GM19099 (cell line): ENCODE results near the gene ATG14.

ENCODE experiments used
- POLR2A ChIP-seq: IDR thresholded peaks from 3 replicates; pipeline ENCODE4 v1.6.1; 2011; ENCODE audit warnings: low read depth; ENCODE audit not compliant: insufficient read length; ENCODE audit errors: extremely low read depth

ATG14 gene

GRCh38 chr14:55404173-55404854, 7.3 kb downstream of the ATG14 start:
- no peak for TF ChIP-seq POLR2A

DNA sequence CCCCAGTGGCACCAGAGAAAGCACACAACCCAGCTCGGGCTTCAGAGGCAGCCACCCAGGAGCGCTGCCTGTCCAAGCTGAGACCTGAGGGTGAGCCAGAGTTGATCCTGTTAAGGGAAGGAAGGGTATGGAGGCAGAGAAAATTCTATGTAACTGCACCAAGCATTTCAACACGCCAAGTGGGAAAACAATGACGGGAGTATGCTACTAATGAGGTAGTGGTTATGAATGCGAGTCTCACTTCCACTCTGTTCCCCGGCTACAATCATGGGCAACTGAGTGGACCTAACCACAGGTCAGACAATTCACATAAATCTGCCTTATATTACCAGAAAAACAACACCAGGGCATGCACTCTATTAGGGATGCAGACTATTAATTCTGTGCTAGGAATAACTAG, 9.9 kb downstream of the ATG14 start:
- TF ChIP-seq POLR2A, result no peak

DNA sequence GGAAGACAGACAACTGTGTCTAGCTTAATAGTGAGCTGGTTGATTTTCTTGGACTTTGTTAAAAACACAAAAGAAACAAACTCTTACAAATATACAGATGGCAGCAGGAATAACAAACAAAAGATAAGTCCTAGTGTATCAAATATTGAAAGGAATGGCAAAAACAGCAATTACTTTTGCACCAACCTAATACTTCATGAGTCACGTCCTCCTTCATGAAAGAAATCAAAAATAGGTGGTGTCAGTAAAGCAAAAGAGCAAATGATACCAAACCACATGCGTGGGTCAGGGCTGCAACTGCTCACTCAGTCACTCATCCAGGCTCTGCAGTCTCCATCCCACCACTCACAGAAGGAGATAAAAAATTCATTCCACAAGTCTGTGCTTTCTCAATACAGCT, 11.8 kb downstream of the ATG14 start:
- TF ChIP-seq POLR2A, result no peak

- TF ChIP-seq POLR2A, result no peak
These were observed 12.4 kb downstream of the ATG14 start for GRCh38 chr14:55399183-55399582.

DNA sequence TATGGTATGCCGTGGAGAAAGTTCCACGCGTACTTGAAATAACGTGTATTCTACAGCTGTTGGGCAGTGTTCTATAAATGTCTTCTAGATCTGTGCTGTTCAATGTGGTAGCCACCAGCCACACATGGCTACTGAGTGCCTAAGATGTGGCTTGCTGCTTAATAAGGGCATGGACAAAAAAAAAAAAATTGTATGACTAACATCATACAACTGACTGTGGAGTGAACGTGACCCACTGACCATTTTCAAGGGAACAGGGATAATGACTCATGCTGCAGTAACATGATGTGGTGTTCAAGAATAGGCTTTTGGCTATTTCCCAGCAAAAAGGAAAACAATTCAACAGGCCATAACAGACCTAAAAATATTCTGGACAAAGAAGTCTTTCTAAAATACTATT, 13.0 kb downstream of the ATG14 start:
- TF ChIP-seq POLR2A, result no peak

- no peak for TF ChIP-seq POLR2A
These were observed 22.3 kb downstream of the ATG14 start for GRCh38 chr14:55389330-55389729.

- TF ChIP-seq POLR2A, result no peak
These were observed 23.5 kb downstream of the ATG14 start for GRCh38 chr14:55388160-55388559.

- TF ChIP-seq POLR2A, result no peak
These were observed 24.5 kb downstream of the ATG14 start for GRCh38 chr14:55387121-55387520.

- no peak for TF ChIP-seq POLR2A
These were observed 25.4 kb downstream of the ATG14 start for GRCh38 chr14:55386037-55386808.

GRCh38 chr14:55384536-55384935, 27.1 kb downstream of the ATG14 start:
- no peak for TF ChIP-seq POLR2A

DNA sequence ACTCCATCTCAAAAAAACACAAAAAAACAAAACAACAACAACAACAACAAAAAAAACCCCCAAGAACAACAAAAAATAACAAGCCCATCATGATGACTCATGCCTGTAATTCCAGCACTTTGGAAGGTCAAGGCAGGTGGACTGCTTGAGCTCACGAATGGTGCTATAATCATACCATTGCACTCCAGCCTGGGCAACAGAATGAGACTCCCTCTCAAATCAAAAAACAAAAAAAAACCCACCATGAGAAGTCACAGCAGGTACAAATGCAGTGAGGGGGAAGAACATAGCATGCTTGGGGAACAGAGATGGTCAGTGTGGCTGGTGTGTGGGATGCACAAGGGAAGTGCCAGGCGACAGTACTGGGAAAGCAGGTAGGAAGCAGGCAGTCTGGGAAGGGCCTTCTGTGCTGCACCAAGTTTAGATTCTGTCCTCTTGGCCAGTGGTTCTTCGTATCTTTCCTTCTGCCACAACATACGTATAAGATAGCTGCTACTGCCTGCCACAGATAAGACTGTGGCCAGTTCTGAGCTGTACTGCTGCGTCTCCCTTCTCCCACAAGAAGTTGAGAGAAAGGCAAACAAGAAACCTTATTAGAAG, 28.0 kb downstream of the ATG14 start:
- no peak for TF ChIP-seq POLR2A

DNA sequence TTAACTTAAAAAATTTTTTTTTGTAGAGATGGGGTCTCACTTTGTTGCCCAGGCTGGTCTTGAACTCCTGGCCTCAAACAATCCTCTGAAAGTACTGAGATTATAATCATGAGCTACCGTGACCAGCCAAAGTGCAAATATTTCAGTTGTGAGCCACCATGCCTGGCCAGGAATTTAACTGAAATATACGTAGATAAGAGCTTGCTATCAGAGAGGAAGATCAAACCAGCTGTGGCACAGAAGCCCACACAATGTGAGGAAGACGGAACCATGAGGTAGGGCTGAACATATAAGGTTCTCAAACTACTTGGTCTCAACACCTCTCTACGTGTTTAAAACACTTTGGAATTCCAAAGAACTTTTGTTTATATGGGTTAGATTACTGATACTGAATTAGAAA, 29.1 kb downstream of the ATG14 start:
- TF ChIP-seq POLR2A, result no peak

DNA sequence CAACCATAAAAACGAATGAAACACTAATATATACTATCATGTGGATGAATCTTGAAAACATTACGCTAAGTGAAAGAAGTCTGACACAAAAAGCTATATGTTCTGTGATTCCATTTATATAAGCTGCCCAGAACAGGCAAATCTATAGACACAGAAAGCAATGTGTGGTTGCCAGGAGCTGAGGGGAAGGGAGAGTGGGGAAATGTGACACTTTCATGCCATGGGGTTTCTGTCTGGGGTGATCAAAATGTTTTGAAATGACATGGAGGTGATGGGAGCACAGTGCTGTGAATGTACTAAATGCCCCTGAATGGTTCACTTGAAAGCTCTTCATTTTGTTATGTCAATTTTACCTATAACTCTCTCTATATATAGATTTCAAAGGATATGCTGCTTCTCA, 30.1 kb downstream of the ATG14 start:
- no peak for TF ChIP-seq POLR2A

GRCh38 chr14:55381040-55381439, 30.6 kb downstream of the ATG14 start:
- TF ChIP-seq POLR2A, result no peak

GRCh38 chr14:55377236-55377635, 34.4 kb downstream of the ATG14 start:
- TF ChIP-seq POLR2A, result no peak

DNA sequence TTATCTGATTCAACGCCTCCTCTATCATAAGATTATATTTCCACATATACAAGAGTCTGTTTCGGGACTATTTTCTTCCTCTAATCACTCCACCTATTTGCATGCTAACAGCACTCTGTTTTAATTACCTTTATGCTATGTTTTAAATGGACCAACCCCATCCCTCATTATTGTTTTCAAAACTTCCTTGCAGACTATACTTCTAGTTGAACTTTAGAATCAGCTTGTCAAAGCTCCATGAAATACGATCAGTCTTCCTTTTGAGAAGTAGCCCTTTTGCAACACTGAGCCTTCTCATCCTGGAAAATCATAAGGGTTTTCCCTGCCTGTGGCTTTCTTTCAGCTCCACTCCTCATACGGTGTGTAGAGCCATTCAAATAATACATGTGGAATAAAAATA, 36.9 kb downstream of the ATG14 start:
- no peak for TF ChIP-seq POLR2A
